CD14-positive monocyte (primary cell): ENCODE data around the gene CSMD2. TPM values are rescaled to one million over a fixed set of nuclear protein-coding genes. Genes with fewer than 3 reads are reported as not detected.

ENCODE experiments used
- DNase-seq, 3 donors: peaks; one replicate each; pipeline ENCODE4 v3.0.0-alpha.2; 2011 to 2022
- H2AFZ ChIP-seq: 2 replicates; pipeline ENCODE4 v1.6.0; 2012; ENCODE audit warnings: mild to moderate bottlenecking, low read depth, low read length, inconsistent platforms; ENCODE audit not compliant: insufficient read depth, poor library complexity, severe bottlenecking
- H3K27ac ChIP-seq, 2 donors: 1 replicate in 1 of 2; 2 replicates in 1 of 2; pipeline ENCODE4 v1.5.1; 2012 to 2013; ENCODE audit warnings: low read length in 2 of 2, control low read depth in 1 of 2, inconsistent platforms in 1 of 2, low read depth in 1 of 2, mild to moderate bottlenecking in 1 of 2
- H3K27me3 ChIP-seq, 2 donors: one replicate each; pipeline versions ENCODE4 v1.6.0 to v1.6.1; 2011 to 2013; ENCODE audit warnings: low read length in 2 of 2; ENCODE audit not compliant: control insufficient read depth in 2 of 2, insufficient read depth in 2 of 2
- H3K36me3 ChIP-seq, 2 donors: replicated peaks in 1 of 2; 1 replicate in 1 of 2; 2 replicates in 1 of 2; pipeline versions ENCODE4 v1.5.1 to v1.6.1; 2012 to 2013; ENCODE audit warnings: low read length in 2 of 2, control low read depth in 1 of 2, inconsistent platforms in 1 of 2, mild to moderate bottlenecking in 1 of 2; ENCODE audit not compliant: insufficient read depth in 2 of 2, control insufficient read depth in 1 of 2
- H3K4me1 ChIP-seq, 2 donors: 1 replicate in 1 of 2; 2 replicates in 1 of 2; pipeline versions ENCODE4 v1.5.1 to v1.6.1; 2012 to 2013; ENCODE audit warnings: low read length in 2 of 2, control low read depth in 1 of 2, inconsistent platforms in 1 of 2, mild to moderate bottlenecking in 1 of 2, moderate library complexity in 1 of 2; ENCODE audit not compliant: insufficient read depth in 2 of 2, control insufficient read depth in 1 of 2
- H3K4me2 ChIP-seq: replicated peaks from 2 replicates; pipeline ENCODE3; 2012; ENCODE audit warnings: low read length, moderate library complexity, mild to moderate bottlenecking; ENCODE audit not compliant: poor library complexity, severe bottlenecking; ENCODE audit errors: extremely low read depth
- H3K4me3 ChIP-seq, 3 experiments: fragments of 200-600 bp in 1 of 3; sonication (generic) in 1 of 3; replicated peaks in 1 of 3; 1 replicate in 2 of 3; 2 replicates in 1 of 3; pipeline ENCODE4 v1.5.1; 2011 to 2013; ENCODE audit warnings: low read length in 3 of 3, mild to moderate bottlenecking in 3 of 3, control low read depth in 2 of 3, low read depth in 2 of 3, inconsistent platforms in 1 of 3, moderate library complexity in 1 of 3
- H3K79me2 ChIP-seq: 2 replicates; pipeline ENCODE4 v1.6.0; 2012; ENCODE audit warnings: mild to moderate bottlenecking, control low read depth, inconsistent platforms, low read length, moderate library complexity; ENCODE audit not compliant: insufficient read depth
- H3K9ac ChIP-seq: 2 replicates; pipeline ENCODE4 v1.6.0; 2017; ENCODE audit warnings: low read length, mild to moderate bottlenecking; ENCODE audit not compliant: insufficient read depth, poor library complexity, severe bottlenecking
- H3K9me3 ChIP-seq, 2 donors: replicated peaks in 1 of 2; 1 replicate in 1 of 2; 2 replicates in 1 of 2; pipeline versions ENCODE4 v1.5.1 to v1.6.1; 2012 to 2013; ENCODE audit warnings: low read length in 2 of 2, control low read depth in 1 of 2; ENCODE audit not compliant: control insufficient read depth in 1 of 2, insufficient read depth in 1 of 2
- H4K20me1 ChIP-seq: 2 replicates; pipeline ENCODE4 v1.6.0; 2012; ENCODE audit warnings: mild to moderate bottlenecking, low read length, control low read depth, moderate library complexity; ENCODE audit not compliant: insufficient read depth
- H3K27ac Mint-ChIP-seq, 7 donors: one replicate each; pipeline ENCODE4 v1.8.0; 2020; ENCODE audit warnings: mild to moderate bottlenecking in 7 of 7, mixed read lengths in 7 of 7, moderate library complexity in 6 of 7, inconsistent platforms in 2 of 7
- H3K27me3 Mint-ChIP-seq, 3 donors: one replicate each; pipeline ENCODE4 v1.8.0; 2021 to 2022; ENCODE audit warnings: low read depth in 3 of 3, mild to moderate bottlenecking in 3 of 3, mixed read lengths in 3 of 3, moderate library complexity in 3 of 3, inconsistent platforms in 1 of 3
- H3K36me3 Mint-ChIP-seq, 2 donors: one replicate each; pipeline ENCODE4 v1.8.0; 2020; ENCODE audit warnings: mixed read lengths in 2 of 2, inconsistent platforms in 1 of 2, mild to moderate bottlenecking in 1 of 2
- H3K4me1 Mint-ChIP-seq: one replicate; pipeline ENCODE4 v1.8.0; 2020; ENCODE audit warnings: mild to moderate bottlenecking, mixed read lengths
- H3K4me3 Mint-ChIP-seq, 2 donors: one replicate each; pipeline ENCODE4 v1.8.0; 2020; ENCODE audit warnings: mild to moderate bottlenecking in 2 of 2, mixed read lengths in 2 of 2, moderate library complexity in 1 of 2
- H3K9me3 Mint-ChIP-seq, 7 donors: one replicate each; pipeline ENCODE4 v1.8.0; 2020 to 2022; ENCODE audit warnings: mixed read lengths in 7 of 7, mild to moderate bottlenecking in 6 of 7, moderate library complexity in 6 of 7, inconsistent platforms in 2 of 7
- WGBS: methylation state at CpG from one replicate; pipeline ENCODE4 v1.1.5; 2013; ENCODE audit warnings: missing lambda C conversion rate; ENCODE audit not compliant: insufficient coverage; 5-methylcytosine and 5-hydroxymethylcytosine counted together
- intact Hi-C, 2 donors: fragments of 100-400 bp; cut with micrococcal nuclease; formaldehyde crosslinking; loops; one replicate each; pipeline versions ENCODE4 v1.15.0 to v1.15.1; 2023
- polyA plus RNA-seq, 3 donors: library from polyadenylated mRNA; depleted of rRNA in 1 of 3; unstranded in 2 of 3; stranded (reverse) in 1 of 3; fragments of 300-500 nt in 2 of 3; fragments of >200 nt in 1 of 3; fragmentation: Illumina TruSeq in 2 of 3; gene quantifications; 1 replicate in 2 of 3; 2 replicates in 1 of 3; pipeline ENCODE4 v1.2.3, GENCODE V29; 2012 to 2021
- TF ChIP-seq, protein P1 (sequence below): fragments of 200-600 bp; IDR thresholded peaks from one replicate; pipeline ENCODE4 v1.8.0; 2022; ENCODE audit warnings: antibody characterized with exemption, mild to moderate bottlenecking

CSMD2 gene
- polyA plus RNA-seq, 3 donors = 0.04 TPM; not detected in 2

DNA sequence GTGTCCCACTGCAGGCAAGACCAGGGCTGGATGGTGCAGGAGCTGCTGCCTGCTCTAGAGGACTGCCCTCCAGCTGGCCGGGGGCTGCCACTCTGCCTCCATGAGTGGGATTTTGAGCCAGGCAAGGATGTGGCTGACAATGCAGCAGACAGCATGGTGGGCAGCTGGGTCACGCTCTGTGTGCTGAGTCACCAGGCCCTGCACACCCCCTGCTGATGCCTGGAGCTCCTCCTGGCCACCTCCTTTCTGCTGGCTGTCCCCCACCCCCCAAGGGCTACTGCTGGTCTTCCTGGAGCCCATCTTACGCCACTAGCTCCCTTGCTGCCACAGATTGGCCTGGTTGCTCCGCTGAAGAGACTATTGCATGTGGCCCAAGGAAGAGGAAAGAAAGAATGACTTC lies 696.5 kb downstream of the CSMD2 start:
- Histone ChIP-seq H3K79me2 (no peaks in the 10 kb centered on the region), H3K4me1 (peaks cover 22 to 30% of the 10 kb centered on the region in 2 donors), H3K9ac (no peak overlapping the region), H3K9me3 (no peaks in the 10 kb centered on the region), H2AFZ (no peak overlapping the region), H3K36me3 (no peaks in the 10 kb centered on the region), H3K27me3 (no peaks in the 10 kb centered on the region), H3K27ac (no peak overlapping the region), H4K20me1 (no peaks in the 10 kb centered on the region), H3K4me3 (no peak overlapping the region), H3K4me2 (no peak overlapping the region)
- 70% methylated on average over 4 of the region's 4 CpGs for WGBS
- TF ChIP-seq, protein P1, sequence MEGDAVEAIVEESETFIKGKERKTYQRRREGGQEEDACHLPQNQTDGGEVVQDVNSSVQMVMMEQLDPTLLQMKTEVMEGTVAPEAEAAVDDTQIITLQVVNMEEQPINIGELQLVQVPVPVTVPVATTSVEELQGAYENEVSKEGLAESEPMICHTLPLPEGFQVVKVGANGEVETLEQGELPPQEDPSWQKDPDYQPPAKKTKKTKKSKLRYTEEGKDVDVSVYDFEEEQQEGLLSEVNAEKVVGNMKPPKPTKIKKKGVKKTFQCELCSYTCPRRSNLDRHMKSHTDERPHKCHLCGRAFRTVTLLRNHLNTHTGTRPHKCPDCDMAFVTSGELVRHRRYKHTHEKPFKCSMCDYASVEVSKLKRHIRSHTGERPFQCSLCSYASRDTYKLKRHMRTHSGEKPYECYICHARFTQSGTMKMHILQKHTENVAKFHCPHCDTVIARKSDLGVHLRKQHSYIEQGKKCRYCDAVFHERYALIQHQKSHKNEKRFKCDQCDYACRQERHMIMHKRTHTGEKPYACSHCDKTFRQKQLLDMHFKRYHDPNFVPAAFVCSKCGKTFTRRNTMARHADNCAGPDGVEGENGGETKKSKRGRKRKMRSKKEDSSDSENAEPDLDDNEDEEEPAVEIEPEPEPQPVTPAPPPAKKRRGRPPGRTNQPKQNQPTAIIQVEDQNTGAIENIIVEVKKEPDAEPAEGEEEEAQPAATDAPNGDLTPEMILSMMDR = no peak
- peaks cover 0 to 5% (median 2%) of the 10 kb centered on the region in 3 donors for H3K27me3 Mint-ChIP-seq
- intact Hi-C loops = loop anchor here (5.0 to 10.0 kb wide), 3 partner anchors 36 to 171 kb away; partner anchors contain the start of gene PHC2 (in 1 of the 2)
- no peaks in the 10 kb centered on the region for H3K9me3 Mint-ChIP-seq
- peaks cover 36% of the 10 kb centered on the region for H3K4me1 Mint-ChIP-seq
- no peak for DNase-seq
- H3K27ac Mint-ChIP-seq = peak overlapping the region in 1 of 7 donors; percentile 6
- H3K36me3 Mint-ChIP-seq = no peaks in the 10 kb centered on the region
- no peak overlapping the region for H3K4me3 Mint-ChIP-seq

DNA sequence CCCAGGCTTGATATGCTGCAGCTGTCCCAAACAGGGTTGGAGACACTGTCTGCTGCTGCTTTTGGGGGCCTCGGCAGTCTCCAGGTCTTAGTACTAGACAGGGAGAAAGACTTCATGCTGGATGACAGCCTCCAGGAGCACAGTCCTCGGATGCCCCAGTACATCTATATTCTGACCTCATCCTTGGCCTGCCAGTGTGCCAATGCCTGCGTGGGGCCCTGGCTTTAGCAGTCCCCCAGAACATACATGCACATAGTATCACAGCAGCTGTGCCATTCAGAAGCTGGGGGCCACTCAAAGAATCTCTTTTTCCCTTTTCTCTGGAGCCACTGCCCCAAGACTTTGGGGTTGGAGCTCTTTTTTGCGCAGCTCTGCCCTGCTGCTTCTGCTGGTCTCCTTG lies 697.0 kb downstream of the CSMD2 start:
- no peak overlapping the region for H3K4me3 Mint-ChIP-seq
- no peaks in the 10 kb centered on the region for H3K36me3 Mint-ChIP-seq
- Histone ChIP-seq H3K9ac (no peak overlapping the region), H4K20me1 (no peaks in the 10 kb centered on the region), H3K9me3 (no peaks in the 10 kb centered on the region), H3K4me3 (no peak overlapping the region), H3K4me2 (no peak overlapping the region), H3K79me2 (no peaks in the 10 kb centered on the region), H3K27ac (no peak overlapping the region), H3K4me1 (peaks cover 22 to 28% of the 10 kb centered on the region in 2 donors), H3K27me3 (no peaks in the 10 kb centered on the region), H3K36me3 (no peaks in the 10 kb centered on the region), H2AFZ (no peak overlapping the region)
- H3K9me3 Mint-ChIP-seq = no peaks in the 10 kb centered on the region
- 91% methylated on average over 3 of the region's 4 CpGs for WGBS
- H3K4me1 Mint-ChIP-seq = peaks cover 33% of the 10 kb centered on the region
- TF ChIP-seq, protein P1 = no peak
- DNase-seq = no peak
- H3K27me3 Mint-ChIP-seq = peaks cover 0 to 5% (median 2%) of the 10 kb centered on the region in 3 donors
- intact Hi-C loops = loop anchor here (5.0 to 10.0 kb wide), 3 partner anchors 36 to 171 kb away; partner anchors contain the start of gene PHC2 (in 1 of the 2)
- H3K27ac Mint-ChIP-seq = no peak overlapping the region
